ENCODE data around the gene TEC.
"Not testable (repeated sequence)": the region's sequence is repeated elsewhere in the genome, so short reads cannot be mapped to it uniquely, and the experiment has no call there.

The TEC gene

DNA sequence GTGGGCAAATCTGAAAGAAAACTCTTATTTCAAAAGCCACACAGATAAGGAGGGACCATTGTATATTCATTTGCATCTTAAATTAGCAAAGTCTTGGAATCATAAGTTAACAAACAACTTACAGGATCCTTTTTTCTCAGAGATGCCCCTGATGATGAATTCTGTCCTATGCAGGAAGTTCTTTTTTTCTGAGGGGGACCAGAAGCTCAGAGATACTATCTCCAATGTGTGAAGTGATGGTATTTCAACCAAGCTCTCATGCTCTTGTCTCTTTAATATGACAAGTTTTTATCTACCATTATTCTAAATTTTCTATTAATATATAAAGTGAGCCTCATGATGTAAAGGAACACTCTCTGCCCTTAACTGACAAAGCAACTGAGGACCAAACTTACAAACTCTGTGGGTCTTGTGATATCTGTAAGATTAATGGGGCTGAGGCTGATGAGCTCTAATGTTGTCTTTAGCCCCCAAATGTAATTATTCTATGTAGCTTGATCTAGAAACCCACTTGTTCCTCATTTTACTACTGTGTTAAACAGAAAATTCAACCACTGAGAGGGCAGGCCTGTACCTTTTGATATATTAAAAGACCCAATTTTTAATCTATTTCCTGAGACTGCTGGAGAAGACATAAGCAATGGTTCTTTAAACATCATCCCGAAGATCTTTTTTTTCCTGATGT, 27.0 kb downstream of the TEC start:
- DNase-seq (ENCODE audit: low read depth in 2 of 2): no peak

DNA sequence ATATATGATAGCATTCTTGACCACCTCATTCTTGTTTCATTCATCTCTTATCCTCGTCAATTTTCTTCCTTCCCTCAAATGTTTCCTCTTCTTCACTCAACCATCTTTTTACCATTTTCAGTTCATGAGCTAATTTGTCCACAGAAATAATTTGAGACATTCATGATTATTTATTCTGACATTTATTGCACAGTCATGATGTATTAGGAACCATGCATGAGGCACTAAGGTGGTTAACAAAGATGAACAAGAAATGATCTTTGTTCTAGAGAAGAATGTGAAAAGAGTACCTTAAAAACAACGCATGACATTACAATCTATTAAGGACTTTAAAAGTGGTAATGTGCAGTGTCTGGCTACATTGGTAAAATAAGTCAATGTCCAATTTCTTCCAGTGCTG, 27.9 kb downstream of the TEC start:
- no peak for DNase-seq (ENCODE audit: low read depth in 2 of 2)

DNA sequence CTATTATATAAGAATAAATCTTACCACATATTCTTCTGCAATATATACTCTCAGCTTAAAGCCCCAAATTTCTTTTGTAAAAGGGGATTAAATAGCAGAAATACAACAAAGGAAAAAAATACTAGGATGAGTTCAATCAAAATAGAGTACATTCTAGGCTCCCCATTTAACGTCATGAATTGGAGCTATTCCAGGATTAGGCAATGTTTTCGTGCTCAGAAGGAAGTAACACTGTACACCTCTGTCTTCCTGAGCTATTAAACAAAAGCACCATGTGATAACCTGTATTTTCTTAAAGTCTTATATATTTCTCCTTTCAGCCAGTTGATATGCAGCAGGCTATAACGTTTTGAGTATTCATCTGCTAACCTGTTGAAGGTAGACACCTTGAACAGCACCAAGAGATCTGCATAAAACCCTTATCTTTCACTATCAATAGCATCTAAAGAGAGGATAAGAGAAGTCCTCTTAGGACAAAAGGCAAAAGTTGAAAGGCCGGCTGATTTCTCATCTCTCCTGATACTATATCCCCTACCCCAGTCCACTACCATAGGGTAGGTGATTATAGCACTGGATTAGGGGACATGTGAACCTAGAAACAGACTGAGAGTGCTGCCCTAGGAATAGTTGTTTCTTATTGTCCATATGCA, 31.5 kb downstream of the TEC start:
- no peak for DNase-seq (ENCODE audit: low read depth in 2 of 2)

DNA sequence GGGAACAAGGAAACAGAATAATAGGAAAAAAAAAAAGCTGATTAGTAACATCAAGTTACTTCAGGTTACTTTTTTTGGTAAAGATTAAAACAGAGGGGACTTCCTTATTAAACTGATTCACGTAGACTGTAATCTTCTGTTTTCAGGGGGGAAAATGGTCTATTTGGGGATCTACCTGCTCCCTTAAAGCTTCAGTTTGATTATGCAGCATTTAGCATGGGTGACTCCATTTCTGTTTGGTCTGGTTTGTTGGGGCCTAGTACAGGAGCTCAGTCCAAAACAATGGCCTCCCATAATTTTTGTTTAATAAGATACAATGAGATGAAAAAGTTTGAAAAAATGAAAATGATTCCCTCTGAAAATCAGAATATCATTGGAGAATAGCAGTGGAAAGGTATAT, 34.6 kb downstream of the TEC start:
- DNase-seq (ENCODE audit: low read depth in 2 of 2): no peak

DNA sequence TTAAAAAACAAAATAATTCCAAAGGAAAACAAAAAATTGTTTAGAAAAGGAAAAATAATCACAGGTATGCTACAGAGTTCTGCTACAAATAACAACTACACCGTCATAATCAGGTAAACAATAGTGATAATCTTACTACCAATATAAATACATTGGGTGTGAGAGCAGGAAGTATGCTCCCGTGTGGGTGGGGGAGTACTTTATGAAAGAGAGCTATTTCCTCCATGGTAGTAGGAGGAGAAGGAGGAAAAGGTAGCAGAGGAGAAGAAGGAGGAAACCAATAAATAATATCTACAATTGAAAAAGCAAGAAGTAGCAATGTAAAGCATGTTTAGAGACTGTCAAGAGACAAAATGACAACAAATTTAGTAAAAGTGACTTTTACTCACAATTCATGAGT, 35.1 kb downstream of the TEC start:
- DNase-seq (ENCODE audit: low read depth in 2 of 2): no peak

DNA sequence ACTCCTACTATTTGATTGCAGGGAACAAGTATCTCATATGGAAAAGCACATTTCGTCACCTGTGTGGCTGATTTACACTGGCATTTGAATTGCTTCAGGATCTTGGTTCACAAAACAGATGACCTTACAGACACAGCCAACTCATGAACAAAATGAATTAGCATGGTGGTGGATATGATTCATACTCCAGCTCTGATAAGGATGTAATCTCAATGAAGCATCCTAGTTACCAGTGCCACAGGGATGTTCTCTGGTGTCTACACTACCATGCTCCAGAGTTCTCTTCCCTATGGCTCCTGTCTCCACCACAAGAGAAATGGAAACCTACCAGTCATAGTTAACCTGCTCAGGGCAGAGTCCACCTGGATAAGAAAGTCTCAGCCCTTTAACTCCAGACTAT, 40.7 kb downstream of the TEC start:
- DNase-seq (ENCODE audit: low read depth in 2 of 2): no peak

DNA sequence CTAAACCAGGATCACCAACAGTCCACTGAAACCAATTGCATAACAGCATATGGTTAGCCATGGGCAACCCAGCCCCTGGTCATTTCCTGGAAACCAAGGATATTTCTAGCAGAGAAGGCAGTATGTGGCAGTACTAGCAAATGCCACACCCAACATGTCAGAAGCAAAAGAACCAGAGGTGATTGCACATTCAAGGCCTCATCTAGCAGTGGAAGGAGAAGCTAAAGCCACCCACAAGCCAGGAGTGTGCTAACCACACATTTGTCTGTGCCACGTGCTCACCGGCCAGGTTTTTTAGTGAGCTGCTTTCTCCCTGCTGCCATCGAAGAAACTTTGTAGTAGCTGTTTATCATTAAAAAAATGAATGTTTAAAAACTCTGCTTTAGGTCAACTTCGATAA, 42.0 kb downstream of the TEC start:
- no peak for DNase-seq (ENCODE audit: low read depth in 2 of 2)

DNA sequence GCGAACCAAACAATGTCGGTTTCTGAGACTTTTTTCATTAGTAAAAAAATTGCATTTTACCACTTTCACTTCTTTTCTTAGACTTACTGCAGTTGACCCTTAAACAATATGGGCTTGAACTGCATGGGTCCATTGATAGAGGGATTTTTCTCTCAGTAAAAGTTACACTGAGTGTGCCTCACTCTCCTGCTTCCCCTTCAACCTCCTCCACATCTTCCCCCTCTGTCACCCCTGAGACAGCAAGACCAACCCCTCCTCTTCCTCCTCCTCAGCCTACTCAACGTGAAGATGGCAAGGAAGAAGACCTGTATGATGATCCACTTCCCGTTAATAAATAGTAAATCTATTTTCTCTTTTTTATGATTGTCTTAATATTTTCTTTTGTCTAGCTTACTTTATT, 43.4 kb downstream of the TEC start:
- no peak for DNase-seq (ENCODE audit: low read depth in 2 of 2)

DNA sequence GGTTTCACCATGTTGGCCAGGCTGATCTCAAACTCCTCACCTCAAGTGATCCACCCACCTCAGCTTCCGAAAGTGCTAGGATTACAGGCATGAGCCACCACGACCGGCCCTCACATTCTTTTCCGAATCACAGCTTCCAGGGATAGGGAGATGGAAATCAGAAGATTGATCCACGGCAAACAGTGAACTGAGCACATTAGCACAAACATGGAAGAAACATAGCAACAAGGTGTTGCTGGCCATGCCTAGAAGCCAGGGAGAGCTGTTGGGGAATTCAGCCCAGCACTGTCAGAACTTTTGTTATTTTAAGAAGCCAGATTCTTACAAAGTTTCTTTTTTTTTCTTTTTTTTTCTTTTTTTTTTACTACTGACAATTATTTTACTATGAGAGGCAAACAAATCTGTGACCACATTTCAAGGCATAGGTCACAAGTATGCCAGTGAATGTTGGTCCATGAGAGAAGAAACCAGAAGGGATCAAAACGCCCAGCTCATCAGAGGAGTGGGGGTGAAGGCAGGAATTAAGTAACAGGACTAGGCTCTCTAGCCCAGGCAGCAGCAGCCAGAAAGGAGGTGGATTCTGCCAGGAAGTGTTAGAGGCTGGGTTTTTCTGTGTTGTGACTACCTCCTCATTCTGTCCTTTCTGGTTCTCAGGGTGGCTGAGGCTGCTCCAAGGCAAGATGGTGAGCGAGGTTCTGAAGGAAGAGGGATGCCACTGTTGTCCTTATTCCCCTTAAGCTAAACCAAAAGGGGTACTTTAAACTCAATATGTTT, 44.1 kb downstream of the TEC start:
- no peak for DNase-seq (ENCODE audit: low read depth in 2 of 2)

DNA sequence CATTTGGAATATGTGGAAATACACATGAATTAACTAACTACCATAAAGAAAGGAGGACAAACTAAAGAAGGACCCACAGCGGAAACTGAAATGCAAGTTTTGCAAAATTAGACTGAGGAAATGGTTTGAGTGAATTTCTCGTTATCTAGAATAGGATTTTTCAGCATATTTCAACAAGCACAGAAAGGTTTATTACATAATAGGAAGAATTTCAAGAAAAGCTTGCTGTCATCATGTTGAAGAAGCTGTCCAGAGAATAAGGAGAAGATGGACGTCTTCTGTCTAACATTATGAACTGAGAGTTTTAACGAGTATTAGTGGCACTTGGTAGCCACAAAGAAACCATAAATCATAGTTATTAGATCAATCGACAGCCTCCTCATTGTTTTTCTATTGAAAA, 45.0 kb downstream of the TEC start:
- no peak for DNase-seq (ENCODE audit: low read depth in 2 of 2)

DNA sequence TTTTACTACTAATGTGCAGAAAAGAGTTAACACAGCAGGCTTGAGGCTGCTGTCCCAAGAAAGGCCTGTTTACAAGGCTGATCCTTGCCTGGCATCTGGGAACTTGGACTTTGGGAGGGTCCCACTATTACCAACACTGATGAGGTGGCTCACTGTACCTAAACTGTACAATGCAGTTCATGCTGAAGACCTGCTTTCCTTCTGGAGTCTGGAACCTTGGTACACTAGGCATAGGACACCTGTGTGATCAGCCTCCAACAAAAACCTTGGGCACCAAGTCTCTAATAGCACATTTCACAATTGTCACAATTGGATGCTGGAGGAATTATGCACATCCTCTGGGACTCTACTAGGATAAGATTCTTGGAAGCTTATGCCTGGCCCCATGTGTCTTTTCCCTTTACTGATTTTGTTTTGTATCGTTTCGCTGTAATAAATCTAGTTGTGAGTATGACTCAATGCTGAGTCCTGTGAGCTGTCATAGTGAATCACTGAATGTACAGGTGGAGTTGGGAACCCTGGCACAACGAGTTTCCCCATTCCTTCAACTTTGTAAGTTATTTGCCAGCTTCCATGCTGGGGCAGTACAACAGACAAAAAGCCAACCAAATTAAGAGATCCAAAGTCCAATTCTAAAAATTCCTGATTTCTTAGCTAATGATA, 45.9 kb downstream of the TEC start:
- DNase-seq (ENCODE audit: low read depth in 2 of 2): no peak

DNA sequence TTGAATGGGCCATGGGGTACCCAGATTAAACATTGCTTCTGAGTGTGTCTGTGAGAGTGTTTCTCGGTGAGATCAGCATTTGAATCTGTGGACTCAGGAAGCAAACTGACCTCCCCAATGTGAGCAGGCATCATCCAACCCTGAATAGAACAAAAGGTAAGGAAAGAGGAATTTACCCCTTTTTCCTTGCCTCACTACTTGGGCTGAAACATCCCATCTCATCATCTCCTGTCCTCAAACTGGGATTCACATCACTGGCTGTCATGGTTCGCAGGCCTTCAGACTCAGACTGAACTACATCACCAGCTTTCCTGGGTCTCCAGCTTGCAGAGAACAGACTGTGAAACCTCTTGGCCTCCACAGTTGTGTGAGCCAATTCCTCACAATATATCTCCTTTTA, 47.1 kb downstream of the TEC start:
- DNase-seq (ENCODE audit: low read depth in 2 of 2): no peak

DNA sequence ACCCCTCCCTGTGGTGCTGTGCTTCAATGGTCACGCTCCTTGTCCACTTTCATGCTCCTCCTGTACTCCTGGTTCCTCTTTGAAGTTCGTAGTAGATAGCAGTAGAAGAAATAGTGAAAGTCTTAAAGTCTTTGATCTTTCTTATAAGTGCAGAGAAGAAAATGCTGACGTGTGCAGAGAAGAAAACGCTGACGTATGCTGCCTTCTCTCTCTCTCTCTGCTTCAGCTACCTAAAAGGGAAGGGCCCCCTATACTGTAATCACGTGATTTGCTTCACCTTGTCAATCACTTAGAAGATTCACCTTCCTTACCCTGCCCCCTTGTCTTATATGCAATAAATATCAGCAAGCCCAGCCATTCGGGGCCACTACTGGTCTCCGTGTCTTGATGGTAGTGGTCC, 50.2 kb downstream of the TEC start:
- not testable (repeated sequence) for DNase-seq (ENCODE audit: low read depth in 2 of 2)

DNA sequence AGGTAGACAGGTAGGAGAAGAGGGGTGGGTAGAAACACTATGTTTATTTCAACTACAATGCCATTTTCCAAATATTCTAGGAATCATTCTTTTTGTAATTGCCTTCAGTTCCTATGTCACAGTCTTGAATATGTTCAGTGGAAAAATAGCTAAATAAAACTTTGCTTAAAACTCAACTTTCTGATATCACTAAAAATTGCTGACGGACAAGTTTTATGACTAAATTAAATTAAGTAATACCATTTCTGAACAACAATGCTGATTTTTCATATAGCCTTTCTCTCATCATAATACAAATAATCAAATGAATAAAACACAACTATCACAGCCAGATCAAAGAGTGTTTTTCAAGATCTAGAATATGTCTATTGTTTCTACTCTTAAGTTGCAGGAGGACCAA, 53.1 kb downstream of the TEC start:
- no peak for DNase-seq (ENCODE audit: low read depth in 2 of 2)

DNA sequence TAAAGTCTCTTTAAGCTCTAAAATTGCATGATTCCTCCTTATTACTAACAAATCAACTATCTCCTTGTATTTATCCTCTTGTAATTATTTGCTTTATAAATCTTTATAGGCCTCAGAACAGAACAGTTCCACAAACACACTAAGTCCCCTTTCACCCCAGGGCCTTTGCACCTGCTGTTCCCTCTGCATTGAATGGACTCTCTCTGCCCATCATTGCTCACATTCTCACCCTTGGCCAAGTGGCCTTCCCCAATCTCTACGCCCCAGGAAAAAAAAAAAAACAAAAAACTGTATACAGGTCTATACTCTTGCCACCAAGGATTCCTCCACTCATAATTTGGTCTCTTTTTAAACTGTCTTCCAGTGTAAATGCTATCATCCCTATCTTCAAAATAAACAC, 53.7 kb downstream of the TEC start:
- no peak for DNase-seq (ENCODE audit: low read depth in 2 of 2)

DNA sequence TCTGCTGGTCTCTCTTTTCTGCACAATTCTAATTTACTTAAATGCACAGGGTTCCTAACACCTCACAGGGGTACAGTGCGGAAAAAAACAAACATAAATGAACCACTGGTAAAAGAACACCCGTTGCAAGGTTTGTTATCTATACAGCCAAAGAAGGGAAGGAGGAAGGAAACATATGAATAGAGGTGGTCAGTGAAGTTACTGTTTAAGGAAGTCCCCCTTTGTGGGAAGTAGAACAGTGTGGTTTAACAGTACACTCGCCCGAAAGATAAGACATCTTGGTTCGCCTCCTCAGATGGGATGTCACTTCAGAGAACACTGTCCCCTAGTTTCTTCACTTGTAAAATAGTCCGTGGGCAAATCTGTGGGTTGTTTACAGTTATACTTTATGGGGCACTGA, 57.5 kb downstream of the TEC start:
- DNase-seq (ENCODE audit: low read depth in 2 of 2): no peak

DNA sequence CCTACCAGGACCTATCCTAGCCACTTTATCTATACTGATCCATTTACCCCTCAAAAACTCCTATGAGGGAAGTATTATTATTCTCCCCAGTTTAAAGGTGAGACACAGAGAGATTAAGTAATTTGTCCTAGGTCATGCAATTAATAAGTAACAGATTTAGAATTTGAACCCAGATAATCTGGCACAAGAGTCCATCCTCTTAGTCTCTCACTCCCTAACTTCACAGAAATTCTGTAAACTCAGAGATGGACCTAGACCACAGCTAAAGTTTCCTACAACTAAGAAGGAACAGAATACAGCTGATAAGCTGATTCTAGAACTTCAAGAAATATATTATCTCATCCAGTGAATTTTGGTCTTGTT, 58.7 kb downstream of the TEC start:
- DNase-seq (ENCODE audit: low read depth in 2 of 2): no peak

DNA sequence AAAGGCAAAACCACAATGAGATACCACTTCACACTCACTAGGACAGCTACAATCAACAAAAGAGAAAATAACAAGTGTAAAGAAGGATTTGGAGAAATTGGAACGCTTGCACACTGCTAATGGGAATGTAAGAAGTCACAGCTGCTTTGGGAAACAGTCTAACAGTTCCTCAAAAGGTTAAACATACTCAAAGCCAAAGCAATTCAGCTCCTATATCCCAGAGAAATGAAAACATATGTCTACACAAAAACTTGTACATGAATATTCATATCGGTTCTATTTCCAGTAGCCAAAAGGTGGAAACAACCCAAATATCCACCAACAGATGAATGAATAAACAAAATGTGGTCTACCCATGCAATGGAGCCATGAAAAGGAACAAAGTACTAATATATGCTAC, 64.0 kb downstream of the TEC start:
- no peak for DNase-seq (ENCODE audit: low read depth in 2 of 2)

DNA sequence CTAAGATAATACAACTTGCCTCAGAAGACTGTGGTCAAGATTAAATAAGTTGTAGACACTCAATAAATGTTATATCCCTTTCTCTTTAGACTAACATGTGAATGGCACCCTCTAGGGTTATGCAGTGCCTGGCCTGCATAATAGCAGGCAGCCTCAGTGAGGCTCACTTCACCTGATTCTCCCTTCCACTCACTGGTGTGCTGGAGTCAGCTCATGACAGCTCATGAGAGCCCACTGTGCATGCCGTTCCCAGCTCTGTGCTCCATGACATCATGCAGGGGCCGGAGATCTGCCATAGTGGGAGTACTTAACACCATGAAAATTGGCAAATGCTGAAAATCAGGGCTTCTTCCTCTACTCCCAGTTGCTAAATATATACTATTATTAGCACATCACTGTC, 64.5 kb downstream of the TEC start:
- no peak for DNase-seq (ENCODE audit: low read depth in 2 of 2)

DNA sequence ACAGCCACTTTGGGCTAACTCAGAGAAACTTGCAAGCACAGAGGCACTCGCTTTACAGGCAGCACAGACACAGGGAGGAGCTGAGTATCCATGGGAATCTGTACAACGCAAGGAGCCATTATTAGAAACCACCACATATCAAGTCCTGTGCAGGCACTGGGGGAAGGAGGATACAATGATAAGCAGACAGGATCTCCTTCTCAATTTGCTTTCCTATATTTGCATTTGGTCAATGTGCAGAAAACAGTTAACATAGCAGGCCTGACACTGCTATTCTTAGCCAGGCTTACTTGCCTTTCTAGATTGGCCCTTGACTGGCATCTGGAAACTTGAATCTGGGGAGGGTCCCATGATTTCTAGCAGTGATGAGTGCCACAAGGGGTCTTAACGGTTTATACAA, 65.8 kb downstream of the TEC start:
- DNase-seq (ENCODE audit: low read depth in 2 of 2): no peak

DNA sequence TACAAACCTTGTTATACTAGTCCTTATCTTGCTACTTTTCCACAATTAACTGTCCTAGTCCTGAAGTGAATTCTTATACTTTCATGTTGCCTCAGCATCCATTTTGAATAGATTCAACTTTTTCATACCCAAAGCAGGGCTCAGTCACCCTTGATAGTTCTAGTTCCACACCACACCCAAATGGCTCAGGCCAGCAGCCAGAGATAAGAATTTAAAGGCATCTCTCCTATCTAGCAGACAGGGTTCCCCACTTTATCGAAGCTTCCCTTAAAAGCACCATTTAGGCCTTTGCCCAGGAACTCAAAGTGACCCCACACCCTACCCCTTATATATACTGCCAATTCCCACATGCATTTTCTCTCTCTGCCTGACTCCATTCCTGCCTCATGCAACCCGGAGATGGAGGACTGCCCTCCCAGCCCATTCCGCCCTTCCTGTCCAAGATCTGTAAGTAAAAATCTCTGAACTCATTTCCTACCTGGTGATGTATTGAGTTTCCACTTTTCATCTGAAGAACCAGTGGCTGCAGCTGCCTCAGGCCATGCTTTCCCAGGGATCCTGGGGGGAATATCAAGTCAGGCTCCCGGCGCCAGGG, 71.9 kb downstream of the TEC start:
- no peak for DNase-seq (ENCODE audit: low read depth in 2 of 2)

DNA sequence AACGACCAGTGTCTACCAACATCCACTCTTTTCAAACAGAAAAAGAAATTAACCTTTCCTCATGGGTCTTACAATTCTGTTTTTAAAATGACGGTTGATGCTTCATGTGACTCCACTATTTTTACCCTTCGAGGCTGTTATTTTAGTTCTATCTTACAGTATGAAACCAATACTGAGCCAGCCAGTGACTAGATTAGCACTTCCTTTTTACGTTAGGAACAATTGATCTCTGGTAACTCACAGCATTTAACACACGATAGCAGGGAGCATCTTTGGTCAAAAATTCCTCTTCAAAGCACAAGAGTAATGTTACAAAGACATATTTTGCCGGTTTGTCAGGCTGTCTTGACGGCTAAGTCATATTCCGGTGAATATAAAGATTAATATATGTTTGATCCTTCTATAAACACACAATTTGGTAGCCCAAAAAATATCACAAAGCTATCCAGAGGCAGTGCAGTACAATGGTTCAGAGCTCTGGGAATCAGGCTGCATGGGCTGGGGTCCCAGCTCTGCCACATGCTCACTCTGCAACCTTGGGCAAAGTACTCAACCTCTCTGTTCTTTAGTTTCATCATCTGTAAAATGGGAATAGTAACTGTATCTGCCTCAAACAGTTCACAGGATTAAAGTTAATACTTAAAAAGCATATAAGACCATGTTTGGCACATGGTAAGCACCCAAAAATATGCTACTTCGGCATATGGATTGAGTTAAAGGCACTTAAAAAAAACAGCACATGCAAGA, 72.7 kb downstream of the TEC start:
- no peak for DNase-seq (ENCODE audit: low read depth in 2 of 2)
